ENCODE measurements around the gene FLOT1. TPM values are rescaled to one million over a fixed set of nuclear protein-coding genes. Genes with fewer than 3 reads are reported as not detected.
A peak's percentile ranks its signal among the peaks of the same experiment; 100 is the strongest.

The FLOT1 gene
- total RNA-seq, 1 experiment from 2014 or later: 116 TPM

DNA sequence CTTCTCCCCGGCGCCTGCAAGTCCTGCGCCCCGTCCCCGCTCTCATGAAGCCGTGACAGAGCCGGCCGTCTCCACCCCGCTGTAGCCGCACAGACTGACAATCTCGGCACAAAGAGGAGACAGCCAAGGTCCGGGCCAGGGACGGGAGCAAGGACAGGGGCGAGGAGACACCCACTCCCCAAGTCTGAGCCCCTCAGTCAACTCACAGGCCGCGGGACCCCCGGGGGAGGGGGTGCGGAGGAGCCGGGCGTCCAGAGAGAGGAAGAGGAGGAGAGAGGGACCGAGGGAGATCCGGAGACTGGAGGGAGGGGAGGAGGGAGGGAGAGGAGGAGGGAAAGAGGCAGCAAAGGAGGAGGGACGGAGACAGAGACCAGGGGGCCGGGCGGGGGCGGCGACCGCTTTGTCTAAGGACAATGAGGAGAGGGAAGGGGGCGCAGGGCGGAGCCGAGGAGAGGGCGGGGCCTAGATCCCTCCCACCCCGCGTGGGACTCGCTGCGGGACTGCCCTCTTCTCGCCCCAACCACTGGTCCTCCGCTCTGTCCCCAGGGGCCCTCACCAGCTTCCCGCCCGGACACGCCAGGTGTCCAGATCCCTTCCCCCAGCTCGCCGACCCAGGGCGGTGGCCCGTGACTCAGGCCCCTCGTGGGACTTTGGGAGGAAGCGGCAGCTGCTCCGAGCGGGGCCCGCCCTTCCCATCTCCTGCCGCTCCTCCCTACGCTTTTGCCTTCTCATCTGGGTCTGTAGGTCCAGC lies 55.4 kb downstream of the FLOT1 start:
- Histone ChIP-seq H3K9me3 (ENCODE audit: low read depth, low read length, poor library complexity, severe bottlenecking) (no peaks in the 10 kb centered on the region), H3K27me3 (replicated peaks; ENCODE audit: insufficient read depth, low read depth, low read length, poor library complexity) (no peaks in the 10 kb centered on the region), H3K27ac (ENCODE audit: low read depth, low read length, poor library complexity, severe bottlenecking) (peak overlapping the region; percentile 80), H3K4me3 (ENCODE audit: low read depth, low read length, poor library complexity, severe bottlenecking) (peak overlapping the region; percentile 88), H3K36me3 (ENCODE audit: insufficient read depth, low read length, poor library complexity, severe bottlenecking) (no peaks in the 10 kb centered on the region), H3K4me1 (ENCODE audit: insufficient read depth, low read length, poor library complexity, severe bottlenecking) (peaks cover 62% of the 10 kb centered on the region)
- TF ChIP-seq, protein P1, sequence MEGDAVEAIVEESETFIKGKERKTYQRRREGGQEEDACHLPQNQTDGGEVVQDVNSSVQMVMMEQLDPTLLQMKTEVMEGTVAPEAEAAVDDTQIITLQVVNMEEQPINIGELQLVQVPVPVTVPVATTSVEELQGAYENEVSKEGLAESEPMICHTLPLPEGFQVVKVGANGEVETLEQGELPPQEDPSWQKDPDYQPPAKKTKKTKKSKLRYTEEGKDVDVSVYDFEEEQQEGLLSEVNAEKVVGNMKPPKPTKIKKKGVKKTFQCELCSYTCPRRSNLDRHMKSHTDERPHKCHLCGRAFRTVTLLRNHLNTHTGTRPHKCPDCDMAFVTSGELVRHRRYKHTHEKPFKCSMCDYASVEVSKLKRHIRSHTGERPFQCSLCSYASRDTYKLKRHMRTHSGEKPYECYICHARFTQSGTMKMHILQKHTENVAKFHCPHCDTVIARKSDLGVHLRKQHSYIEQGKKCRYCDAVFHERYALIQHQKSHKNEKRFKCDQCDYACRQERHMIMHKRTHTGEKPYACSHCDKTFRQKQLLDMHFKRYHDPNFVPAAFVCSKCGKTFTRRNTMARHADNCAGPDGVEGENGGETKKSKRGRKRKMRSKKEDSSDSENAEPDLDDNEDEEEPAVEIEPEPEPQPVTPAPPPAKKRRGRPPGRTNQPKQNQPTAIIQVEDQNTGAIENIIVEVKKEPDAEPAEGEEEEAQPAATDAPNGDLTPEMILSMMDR (conservative IDR thresholded peaks at IDR 0.05; ENCODE audit: low read depth, low read length): no peak
- no peak for TF ChIP-seq EZH2 (IDR thresholded peaks at IDR 0.05; ENCODE audit: borderline replicate concordance, low read depth, low read length, poor library complexity, severe bottlenecking)
- intact Hi-C loops (cut with micrococcal nuclease; ENCODE audit: unreplicated experiment): no loop called here
- ChIA-PET CTCF (interaction anchor here (1.0 kb wide), 1 partner anchor 14 kb away, joined by 3 read pairs; no protein-coding TSS in a partner anchor), POLR2A (ENCODE audit: low non-redundant PET) (interaction anchor here (1.0 kb wide), 1 partner anchor 47 kb away, joined by 4 read pairs; no protein-coding TSS in a partner anchor)
- DNase-seq (ENCODE audit: low spot score): peak; percentile 91
- BruUV-seq (replicated peaks): no TSS peak

DNA sequence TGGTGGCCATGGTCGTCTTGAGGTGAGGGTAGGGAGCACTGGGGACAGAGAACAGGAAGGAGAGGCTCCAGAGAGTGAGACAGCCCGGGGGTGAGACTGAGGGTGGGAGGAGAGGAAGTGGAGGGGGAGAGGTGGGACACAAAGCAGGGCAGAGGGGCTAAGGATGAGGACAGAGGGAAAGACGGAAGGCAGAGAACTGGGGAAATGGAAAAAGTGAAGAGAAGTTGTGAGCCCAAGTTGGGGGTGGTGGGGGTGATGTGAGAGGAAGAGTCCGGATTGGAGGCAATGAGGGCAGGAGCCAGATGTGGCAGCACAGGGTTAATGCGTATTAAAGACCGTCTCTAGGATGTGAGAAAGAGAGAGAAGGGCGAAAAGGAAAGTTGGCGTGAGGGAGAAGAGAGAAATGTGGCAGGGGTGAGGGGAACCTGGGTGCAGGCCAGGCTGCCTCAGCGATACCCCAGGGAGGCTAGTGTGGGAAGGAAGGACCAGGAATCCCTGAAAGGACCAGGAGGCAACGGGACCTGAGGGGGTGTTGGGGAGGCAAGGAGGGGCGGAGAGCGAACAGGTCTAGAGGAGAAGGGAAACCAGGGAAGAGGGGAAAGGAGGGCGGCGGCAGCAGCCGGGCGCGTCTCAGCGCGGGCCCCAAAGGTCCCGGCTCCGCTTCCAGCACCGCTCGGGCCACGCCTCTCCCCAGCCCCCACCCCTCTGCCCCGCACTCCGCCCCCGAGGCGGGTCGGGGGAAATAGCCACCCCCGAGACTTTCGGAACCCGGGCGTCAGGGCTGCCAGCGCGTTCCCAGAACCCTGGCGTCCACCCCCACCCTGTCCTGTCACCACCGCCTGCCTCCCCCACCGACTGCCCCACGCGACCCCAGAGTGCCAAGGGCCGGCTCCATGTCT lies 56.2 kb downstream of the FLOT1 start, which contains the start of gene PPP1R18:
PPP1R18 (minus strand) TSS at position 637 of the 899 bp plus-strand sequence; CDS start at position 10, 627 bp downstream.
- peaks cover 60% of the 10 kb centered on the region for H3K4me1 ChIP-seq (ENCODE audit: insufficient read depth, low read length, poor library complexity, severe bottlenecking)
- no peak for TF ChIP-seq EZH2 (IDR thresholded peaks at IDR 0.05; ENCODE audit: borderline replicate concordance, low read depth, low read length, poor library complexity, severe bottlenecking)
- TF ChIP-seq, protein P1 (conservative IDR thresholded peaks at IDR 0.05; ENCODE audit: low read depth, low read length): no peak
- intact Hi-C loops (cut with micrococcal nuclease; ENCODE audit: unreplicated experiment): no loop called here
- H3K4me3 ChIP-seq (ENCODE audit: low read depth, low read length, poor library complexity, severe bottlenecking): peak within 1 kb of the TSS; percentile 88
- no peaks in the 10 kb centered on the region for H3K36me3 ChIP-seq (ENCODE audit: insufficient read depth, low read length, poor library complexity, severe bottlenecking)
- H3K9me3 ChIP-seq (ENCODE audit: low read depth, low read length, poor library complexity, severe bottlenecking): no peaks in the 10 kb centered on the region
- no peaks in the 10 kb centered on the region for H3K27me3 ChIP-seq (replicated peaks; ENCODE audit: insufficient read depth, low read depth, low read length, poor library complexity)
- POLR2A ChIA-PET (ENCODE audit: low non-redundant PET): no interaction called here
- peak within 1 kb of the TSS; percentile 80 for H3K27ac ChIP-seq (ENCODE audit: low read depth, low read length, poor library complexity, severe bottlenecking)
- TSS peak; percentile 16 for BruUV-seq (replicated peaks)
- CTCF ChIA-PET: no interaction called here
- peak; percentile 72 for DNase-seq (ENCODE audit: low spot score)

DNA sequence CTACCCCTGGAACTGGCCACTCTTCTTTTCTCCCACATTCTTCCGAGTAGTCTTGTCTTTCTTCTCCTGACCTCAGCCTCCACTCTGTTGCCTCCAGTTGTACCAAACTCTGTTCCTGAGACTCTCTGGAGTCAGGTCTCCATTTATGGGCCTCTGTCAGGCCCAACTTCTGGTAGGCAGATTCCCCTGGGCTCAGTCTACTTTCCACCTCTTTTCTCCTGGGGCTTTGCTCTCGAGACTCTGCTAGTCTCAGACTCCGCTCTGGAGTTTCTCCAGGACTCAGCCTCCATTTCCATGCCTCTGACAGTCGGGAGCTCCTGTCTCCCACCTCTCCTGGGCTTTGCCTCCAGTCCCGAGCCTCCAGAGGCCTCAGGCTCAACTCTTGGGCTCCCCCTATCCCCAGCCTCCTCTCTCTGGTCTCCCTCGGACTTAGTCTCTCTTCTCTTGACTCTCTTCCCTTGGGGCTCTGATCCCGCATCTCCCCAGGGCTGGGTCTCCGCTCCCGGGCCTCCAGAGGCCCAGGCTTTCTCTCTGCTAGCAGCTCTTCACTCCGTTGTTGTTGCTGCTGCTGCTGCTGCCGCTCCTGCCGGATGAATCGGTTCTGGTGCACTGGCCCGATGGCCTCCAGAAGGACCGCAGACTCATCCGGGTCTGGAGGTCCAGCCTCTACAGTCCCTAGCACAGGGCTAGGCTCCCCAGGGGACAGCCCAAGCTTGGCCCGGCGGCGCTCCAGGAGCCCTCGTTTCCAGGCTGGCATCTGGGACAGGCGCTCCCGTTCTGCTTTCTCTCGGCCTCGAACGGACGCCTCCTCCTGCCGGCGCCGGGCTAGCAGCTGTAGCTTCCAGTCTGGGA lies 57.1 kb downstream of the FLOT1 start:
- H3K36me3 ChIP-seq (ENCODE audit: insufficient read depth, low read length, poor library complexity, severe bottlenecking): no peaks in the 10 kb centered on the region
- H3K4me3 ChIP-seq (ENCODE audit: low read depth, low read length, poor library complexity, severe bottlenecking): peak overlapping the region; percentile 88
- intact Hi-C loops (cut with micrococcal nuclease; ENCODE audit: unreplicated experiment): no loop called here
- ChIA-PET POLR2A (ENCODE audit: low non-redundant PET) (no interaction called here), CTCF (no interaction called here)
- H3K27ac ChIP-seq (ENCODE audit: low read depth, low read length, poor library complexity, severe bottlenecking): peak overlapping the region; percentile 80
- no TSS peak for BruUV-seq (replicated peaks)
- no peak for DNase-seq (ENCODE audit: low spot score)
- H3K27me3 ChIP-seq (replicated peaks; ENCODE audit: insufficient read depth, low read depth, low read length, poor library complexity): no peaks in the 10 kb centered on the region
- H3K4me1 ChIP-seq (ENCODE audit: insufficient read depth, low read length, poor library complexity, severe bottlenecking): peaks cover 57% of the 10 kb centered on the region
- H3K9me3 ChIP-seq (ENCODE audit: low read depth, low read length, poor library complexity, severe bottlenecking): no peaks in the 10 kb centered on the region
- TF ChIP-seq EZH2 (IDR thresholded peaks at IDR 0.05; ENCODE audit: borderline replicate concordance, low read depth, low read length, poor library complexity, severe bottlenecking): no peak
- TF ChIP-seq, protein P1 (conservative IDR thresholded peaks at IDR 0.05; ENCODE audit: low read depth, low read length): peak; percentile 29
